HG03342 (cell line): Measurements from ENCODE around the gene ZNRF1.
A peak's percentile ranks its signal among the peaks of the same experiment; 100 is the strongest.
"Not testable (repeated sequence)": the region's sequence is repeated elsewhere in the genome, so short reads cannot be mapped to it uniquely, and the experiment has no call there.

Source experiments
- ATAC-seq: cut with Tn5 transposase; IDR thresholded peaks from one replicate; pipeline ENCODE4 v1.9.1; 2021; ENCODE audit warnings: mild to moderate bottlenecking, moderate library complexity; ENCODE audit not compliant: unreplicated experiment

The ZNRF1 gene

GRCh38 chr16:75111514-75111940, 112.7 kb downstream of the ZNRF1 start:
- peak; percentile 3 for ATAC-seq

DNA sequence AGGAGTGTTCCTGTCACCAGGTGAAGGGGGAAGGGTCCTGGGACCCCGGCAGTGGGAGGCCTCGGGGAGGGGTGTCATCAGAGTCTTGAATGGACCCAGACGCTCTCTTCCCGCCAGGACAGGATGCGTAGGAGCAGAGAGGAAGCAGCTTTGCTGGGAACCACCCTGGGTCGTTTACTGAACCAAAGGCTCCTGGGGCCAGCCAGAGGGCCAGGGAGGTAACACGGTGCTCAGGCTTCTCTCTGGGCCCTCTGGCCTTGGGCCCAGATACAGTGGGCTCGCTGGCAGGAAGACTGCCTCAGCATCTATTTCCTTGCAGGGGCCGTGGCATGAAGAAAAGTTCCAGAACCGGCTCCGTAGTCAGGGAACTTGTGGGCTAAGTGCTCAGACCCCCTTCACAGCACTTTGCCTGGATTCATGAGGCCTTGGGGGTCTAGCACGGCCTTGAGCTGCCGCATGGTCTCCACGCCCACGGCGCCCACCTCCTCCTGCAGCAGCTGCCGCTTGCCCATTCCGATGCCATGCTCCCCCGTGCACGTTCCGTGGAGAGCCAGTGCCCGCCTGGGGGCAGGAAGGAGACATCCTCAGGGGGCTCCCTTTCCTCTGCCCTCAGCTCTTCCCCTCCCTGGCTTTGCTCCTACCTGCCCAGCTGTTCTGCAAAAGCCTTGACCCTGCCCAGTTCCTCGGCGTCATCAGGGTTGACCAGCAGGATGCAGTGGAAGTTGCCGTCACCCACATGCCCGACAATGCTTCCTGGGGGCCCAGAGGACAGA, 113.3 kb downstream of the ZNRF1 start:
- ATAC-seq, result no peak

DNA sequence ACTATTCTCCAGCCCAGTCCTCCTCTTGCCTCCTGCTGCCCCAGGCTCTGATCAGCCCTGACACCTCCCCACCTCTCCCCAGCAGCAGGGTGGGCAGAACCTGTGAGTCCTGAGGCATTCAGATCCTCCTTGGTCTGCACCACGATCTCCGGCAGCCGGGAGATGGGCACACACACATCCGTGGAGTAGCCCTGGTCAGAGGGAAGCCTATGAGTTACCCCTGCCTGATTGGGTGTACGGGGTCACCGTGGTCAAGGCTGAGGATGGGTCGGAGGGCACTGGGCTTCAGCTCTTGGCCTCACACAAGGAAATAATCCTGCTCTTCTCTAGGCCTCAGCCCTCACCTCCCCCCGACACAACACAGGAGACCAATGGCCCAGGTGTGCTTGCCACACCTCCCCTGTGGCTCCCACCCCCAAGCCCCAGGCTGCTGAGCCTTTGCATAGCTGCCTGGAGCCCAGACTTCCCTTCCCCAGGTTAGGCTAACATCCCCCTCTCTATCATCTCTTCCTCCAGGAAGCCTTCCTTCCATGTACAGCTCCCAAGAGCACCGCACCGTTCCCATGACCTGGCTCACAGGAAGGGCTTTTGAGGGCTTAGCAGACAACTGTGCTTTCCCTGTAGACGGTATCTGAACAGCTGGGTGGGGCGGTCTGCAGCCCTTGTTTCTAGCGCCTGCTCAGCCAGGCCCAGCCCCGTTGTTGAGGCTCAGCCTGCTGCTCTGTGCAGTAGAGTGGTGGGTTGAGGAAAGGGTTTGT, 114.1 kb downstream of the ZNRF1 start:
- ATAC-seq, result no peak

DNA sequence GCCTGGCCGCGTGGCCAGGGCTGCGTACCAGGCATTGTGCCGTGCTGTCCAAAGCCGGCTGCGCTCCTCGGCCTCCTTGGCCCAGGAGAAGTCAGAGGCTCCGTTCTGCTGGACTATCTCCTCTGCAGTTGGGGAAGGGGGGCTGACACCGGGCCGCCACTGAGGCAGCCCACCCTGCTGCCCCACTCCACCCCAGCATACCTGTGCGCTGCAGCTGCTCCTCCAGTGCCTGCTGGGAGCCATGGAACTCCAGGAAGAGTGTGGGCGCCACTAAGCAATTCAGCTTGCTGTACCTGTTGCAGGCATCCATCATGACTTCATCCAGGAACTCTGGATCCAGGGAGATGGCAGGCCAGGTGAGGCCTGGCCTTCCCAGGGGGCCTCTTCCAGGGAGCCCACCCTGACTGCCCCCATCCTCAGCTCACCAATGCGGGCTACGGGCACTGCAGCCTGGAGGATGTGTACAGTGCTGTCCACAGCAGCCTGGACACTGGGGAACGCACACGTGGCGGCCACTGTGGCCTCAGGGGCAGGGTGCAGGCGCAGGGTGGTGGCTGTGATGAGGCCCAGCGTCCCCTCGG, 114.8 kb downstream of the ZNRF1 start:
- no peak for ATAC-seq

DNA sequence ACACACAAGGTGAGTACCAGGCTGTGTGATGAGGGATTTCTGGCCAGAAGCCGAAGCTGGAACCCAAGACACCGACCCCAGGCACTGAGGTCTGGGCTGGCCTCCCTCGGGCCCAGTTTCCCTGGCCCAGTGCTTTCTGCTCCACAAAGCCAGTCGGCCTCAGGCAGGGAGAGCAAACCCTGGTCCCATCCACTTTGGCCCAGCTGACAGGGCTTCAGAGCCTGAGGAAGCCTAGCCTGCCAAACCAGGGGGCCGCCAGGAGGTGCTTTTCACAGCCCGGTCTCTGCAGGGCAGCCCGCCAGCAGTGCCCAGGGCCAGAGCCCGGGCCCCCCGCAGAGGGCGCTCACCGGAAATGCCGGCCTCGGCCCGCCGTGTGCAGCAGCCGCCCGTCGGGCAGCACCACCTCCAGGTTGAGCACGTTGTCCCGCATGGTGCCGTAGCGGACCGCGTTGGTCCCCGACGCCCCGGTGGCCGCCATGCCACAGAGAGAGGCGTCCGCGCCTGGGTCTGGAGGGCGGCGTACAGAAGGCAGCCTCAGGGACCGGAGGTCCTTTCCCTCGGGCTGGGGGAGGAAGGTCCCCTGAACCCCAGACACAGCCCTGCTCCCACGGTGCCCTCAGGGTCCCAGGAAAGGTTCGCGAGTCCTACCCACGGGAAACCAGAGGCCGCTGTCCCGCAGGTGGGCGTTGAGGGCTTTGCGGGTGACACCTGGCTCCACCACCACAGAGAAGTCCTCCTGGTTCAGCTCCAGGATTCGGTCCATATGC, 115.5 kb downstream of the ZNRF1 start:
- ATAC-seq, result no peak

DNA sequence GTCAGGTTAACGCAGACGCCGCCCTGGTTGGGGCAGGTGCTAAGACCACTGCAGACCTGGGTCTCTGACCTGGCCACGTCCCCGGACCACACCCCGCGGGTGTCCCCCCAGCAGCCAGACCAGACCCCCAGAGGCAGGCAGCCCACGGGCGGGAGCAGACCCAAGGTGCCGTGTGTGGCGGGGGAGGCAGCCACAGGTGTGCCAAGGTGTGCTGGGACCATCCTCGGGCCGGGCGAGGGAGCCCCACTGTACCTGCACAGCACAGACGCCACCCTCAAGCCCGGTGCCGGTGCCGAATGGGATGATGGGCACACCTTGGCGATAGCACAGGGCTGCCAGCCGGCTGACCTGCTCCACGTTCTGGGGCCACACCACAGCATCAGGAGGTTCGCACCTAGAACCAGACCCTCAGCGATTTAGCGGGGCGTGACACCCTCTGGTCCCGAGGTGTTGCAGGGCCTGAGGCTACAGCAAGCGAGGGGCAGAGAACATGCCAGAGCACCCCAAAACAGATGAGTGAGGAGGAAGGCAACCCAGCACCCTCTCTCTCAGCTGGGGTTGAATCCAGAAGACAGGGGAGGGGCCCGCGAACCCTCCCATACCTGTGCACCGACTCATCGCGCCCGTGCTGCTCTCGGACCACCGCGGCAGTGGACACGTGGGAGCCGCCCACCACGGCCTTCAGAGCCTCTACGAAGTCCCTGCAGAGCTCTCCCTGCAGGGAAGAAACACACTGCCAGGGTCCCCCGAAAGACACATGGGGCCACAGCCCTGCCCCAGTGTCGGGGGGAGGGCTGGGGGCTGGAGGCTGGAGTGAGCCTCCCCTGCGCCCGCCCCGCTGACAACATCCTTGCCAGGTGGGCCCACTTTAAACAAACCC, 116.4 kb downstream of the ZNRF1 start:
- no peak for ATAC-seq

GRCh38 chr16:75116081-75116910, 117.5 kb downstream of the ZNRF1 start, which contains the start of gene LDHD:
LDHD (minus strand) TSS chr16:75116780; CDS start chr16:75116720, 60 bp downstream.
- no peak for ATAC-seq

DNA sequence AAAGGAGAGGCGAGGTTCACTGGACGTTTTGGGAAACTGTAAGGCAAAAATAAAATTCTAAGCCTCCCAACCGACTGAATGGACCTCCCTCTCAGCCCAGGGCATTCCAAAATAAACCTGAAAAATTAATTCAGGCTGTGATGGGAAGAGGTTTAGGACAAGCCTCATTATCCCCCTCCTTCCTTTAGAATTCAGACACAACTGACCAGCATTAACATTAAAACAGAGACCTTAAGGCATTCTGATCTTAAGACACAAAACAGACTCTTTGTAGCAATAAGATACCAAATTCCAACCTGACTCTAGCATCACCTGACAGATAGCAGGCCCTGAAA, 118.1 kb downstream of the ZNRF1 start:
- ATAC-seq, result no peak

GRCh38 chr16:75118943-75119539, 120.2 kb downstream of the ZNRF1 start:
- ATAC-seq, result no peak

GRCh38 chr16:75120253-75120652, 121.4 kb downstream of the ZNRF1 start:
- ATAC-seq, result no peak

DNA sequence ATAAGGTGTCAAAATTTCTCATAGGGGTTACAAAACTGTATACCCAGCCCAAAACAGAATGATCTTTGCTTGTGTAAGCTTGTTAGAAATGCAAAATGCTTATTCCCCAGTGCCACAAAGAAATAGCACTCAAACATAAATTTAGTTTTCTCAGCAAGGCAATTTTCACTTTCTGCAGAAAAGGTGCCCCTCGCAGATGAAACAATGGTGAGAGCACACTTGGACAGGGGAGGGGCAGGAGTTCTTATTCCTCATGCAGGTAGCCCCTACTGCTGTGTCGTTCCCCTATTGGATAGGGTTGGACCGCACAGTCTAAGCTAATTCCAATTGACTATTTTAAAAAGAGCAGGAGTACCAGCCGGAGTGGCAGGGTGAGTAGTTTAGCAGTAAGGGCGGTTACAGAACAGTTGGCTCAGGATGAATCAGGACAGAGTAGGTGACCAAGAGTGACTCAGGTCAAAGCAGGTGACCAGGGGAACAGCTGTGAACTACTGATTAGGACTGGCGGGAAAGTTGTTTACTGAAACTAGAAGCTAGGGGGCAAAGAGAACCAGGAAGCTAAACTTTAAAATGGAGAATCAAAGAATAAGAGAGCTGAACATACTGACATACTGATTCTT, 123.2 kb downstream of the ZNRF1 start:
- no peak for ATAC-seq

GRCh38 chr16:75122609-75123008, 123.8 kb downstream of the ZNRF1 start:
- ATAC-seq, result no peak

DNA sequence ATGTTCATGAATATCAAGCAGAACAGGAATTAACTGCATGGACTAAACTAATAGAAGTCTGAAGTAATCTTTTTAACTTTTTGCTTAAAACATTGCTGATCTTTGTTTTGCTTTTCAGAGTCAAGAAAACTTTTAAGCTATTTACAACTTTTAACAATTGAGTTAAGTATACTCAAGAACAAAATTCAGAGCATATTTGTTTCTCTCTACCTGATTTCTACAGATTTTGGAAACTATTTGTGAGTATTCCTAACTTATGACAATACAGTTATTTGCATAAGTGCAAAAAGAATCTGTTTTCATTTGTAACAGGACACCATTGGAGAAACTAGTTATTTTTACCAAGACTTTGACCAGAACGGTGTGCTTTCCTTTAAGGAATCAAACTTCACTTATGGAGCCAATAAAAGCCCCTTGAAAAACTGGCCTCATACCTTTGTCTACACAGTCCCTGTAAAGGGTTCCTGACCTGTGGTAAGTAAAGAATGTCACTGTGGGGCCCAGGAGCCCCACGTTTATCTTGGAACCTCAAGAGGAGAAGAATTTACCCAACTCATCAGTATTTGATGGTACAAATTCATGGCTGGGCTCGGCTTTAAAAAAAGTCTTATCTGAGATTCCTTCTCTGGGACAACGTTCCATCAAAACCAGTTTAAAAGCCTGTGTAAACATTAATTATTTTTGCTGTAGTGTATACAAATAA, 129.0 kb downstream of the ZNRF1 start:
- no peak for ATAC-seq

DNA sequence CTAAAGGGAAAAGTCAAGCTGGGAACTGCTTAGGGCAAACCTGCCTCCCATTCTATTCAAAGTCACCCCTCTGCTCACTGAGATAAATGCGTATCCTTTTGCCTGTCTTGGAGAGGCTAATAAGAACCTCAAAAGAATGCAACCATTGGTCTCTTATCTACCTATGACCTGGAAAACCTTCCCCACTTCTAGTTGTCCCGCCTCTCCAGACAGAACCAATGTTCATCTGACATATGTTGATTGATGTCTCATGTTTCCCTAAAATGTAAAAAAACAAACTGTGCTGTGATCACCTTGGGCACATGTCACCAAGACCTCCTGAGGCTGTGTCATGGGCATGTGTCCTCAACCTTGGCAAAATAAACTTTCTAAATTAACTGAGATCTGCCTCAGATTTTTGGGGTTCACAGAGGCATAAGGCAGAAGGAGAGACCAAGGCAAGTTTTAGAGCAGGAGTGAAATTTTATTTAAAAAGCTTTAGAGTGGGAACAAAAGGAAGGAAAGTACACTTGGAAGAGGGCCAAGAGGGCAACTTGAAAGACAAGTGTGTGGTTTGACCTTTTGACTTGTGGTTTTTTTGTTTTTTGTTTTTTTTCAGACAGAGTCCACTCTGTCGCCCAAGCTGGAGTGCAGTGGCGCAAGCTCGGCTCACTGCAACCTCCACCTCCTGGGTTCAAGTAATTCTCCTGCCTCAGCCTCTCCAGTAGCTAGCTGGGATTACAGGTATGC, 130.8 kb downstream of the ZNRF1 start:
- ATAC-seq, result not testable (repeated sequence)

DNA sequence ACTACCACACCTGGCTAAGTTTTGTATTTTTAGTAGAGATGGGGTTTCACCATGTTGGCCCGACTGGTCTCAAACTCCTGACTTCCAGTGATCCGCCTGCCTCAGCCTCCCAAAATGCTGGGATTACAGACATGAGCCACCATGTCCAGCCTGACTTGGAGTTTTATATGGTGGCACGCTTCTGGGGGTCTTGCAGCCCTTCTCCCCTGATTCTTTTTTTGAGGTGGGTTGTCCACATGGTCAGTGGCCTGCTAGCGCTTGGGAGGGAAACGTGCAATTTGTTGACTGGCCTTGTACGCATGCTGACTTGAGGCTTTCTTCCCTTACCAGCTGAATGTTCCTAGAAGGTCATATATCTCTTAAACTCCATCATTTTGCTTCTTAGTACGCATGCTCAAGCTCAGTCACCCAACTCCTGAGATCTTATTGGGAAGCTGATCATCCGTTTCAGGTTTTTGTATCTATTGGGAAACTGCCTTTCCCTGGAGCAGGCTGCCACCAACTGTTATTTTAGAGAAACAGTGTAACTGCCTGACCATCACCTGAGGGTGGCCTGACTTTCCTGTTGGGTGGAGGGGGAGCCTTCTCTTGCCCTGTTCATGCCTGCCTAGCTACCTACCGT, 131.4 kb downstream of the ZNRF1 start:
- ATAC-seq, result no peak

DNA sequence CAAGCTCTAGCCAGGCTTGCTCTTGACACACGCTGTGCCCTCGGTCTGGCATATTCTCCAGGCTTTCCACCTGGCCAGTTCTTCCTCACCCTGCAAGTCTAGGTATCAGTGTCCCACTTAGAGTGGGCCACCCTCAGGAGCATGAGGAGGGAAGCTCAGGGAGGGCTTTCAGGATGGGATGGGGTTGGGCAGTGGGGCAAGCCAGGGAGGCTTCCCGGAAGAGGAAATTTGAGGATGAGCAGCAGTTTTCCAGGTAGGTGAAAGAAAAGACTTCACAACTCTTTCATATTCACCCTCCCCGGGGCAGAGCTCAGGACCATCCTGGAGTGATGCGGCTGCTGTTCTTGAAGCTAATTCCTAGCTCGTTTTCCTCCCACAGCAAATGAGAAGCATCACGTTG, 132.3 kb downstream of the ZNRF1 start:
- no peak for ATAC-seq

- no peak for ATAC-seq
These were observed 139.4 kb downstream of the ZNRF1 start for GRCh38 chr16:75138233-75138632.
